ENCODE measurements around the gene PRKAA1. TPM values are rescaled to one million over a fixed set of nuclear protein-coding genes. Genes with fewer than 3 reads are reported as not detected.

Gene PRKAA1
- total RNA-seq: 115 and 143 TPM in 2 replicates

GRCh38 chr5:40798012-40798800 is at the start of gene PRKAA1:
TSS of gene PRKAA1 (minus strand) at chr5:40798374. CDS start at chr5:40798189, 185 bp downstream.

DNA sequence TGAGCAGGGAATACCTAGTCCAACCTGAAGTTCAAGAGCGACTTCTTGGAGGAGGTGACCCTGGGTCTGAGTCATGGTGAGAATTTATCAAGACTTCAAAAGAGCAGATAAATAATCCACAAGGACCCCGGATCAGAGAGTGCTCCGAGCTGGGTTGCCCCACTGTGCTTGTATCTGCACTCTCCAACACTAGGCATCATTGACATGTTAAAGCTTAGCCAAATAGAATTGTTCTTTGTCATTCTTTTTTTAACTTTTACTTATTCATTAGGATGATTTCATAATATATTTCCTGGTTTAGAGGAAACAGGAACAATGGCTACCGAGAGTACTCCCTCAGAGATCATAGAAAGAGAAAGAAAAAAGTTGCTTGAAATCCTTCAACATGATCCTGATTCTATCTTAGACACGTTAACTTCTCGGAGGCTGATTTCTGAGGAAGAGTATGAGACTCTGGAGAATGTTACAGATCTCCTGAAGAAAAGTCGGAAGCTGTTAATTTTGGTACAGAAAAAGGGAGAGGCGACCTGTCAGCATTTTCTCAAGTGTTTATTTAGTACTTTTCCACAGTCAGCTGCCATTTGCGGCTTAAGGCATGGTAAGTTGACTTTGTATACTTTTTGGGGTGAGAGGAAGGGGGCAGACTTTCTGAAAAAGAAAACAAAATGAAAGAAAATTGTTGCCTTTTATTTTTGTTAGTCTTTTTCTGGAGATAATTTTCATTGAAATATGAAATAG is 43.1 kb upstream of the PRKAA1 start, which contains the start of gene CARD6:
Gene CARD6 (plus strand): TSS at position 300 of the 738 bp plus-strand sequence. CDS start 16 bp downstream, at position 316.

DNA sequence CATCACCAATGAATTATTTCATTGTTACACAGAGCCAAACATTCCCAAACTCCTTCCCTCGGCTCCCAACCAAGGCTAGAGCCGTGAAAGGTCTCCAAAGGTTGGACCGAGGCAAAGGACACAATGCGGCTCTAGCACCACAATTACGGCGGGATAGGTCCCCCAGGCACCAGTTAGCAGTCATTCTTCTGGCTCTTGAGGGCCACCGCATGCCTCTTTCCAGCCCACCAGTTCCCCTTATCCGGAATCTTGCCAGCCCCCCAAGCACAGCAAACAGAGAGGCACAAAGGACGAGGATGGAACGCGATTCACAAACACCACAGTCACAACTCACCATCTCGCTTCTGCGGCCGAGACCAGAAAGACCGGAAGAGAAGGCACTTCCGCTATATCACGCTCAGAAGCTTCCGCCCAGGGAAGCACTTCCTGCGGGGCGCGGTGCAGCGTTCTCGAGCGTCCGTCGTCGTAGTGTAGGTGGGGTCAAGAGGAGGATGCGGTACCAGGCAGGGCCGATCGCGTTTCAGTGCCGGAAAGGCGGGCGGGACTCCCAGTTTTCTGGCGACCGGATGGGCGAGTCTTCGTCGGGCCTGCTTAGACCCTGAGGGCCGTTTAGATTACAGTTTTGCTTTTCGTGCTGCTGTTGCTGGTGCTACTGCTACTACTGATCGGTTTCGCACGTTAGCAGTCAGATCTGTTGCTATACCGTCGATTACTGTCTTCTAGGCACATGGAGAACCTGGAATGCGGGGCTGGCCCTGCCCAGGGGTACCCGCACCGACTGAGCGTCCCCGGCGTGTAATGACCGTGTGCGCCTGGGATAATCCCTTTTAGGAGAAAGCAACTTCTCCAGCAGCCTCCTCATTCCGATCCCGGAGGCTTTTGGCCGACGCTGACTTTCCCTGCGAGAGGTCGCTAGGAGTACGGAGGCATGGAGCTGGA is 36.9 kb upstream of the PRKAA1 start, which contains the start of gene RPL37:
Gene RPL37 (minus strand): TSS at position 374 of the 939 bp plus-strand sequence. CDS start 37 bp downstream, at position 337.

DNA sequence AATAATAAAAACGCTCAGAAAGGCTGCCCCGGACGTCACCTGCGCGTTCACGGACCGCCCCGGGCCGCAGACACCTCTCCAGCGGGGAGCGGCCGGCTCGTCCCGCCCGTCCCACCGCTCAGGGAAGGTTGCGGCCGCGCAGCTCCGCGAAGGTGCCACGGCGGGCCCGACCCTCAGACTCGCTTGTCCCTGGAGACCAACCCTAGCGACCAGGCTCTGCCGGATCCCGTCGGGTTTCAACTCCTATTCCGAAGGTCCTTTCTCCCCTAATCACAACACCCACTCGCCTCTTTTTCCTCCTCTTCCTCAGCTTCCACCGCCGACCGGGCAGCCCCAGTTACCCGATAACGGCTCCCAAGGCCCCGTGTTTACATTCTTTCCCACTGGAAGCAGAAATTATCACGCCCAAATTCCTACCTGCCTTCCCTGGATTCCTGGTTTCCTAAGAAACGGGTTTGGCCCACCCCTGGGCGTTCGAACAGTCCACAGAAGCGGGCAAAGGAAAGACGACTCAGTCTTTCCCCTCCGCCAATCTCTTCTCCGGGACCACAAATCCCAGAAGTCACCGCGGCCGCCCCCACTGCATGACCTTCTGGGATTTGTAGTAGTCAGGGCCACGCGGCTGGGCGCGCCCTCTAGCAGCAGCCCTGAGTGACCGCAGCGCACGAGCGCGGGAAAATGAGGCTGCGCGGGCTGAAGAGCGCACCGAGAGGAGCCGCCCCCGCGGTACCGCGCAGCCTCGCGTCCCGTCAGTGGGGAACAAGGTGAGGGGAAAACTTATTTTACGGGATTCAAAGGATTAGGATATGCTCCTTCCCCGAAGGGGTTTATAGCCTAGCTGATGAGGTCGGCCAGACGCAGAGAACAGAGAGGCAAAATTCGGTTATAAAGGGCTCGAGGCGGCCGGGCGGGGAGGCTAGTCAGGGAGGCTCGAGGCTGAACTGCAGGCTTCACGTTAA is 42.5 kb downstream of the PRKAA1 start, which contains the start of gene TTC33:
Gene TTC33 (minus strand): TSS at position 555 of the 959 bp plus-strand sequence. CDS start 8,943 bp downstream, outside the sequence.

Other genes starting within 250 kb of the PRKAA1 start
- 36.8 and 39.5 TPM in 2 replicates for gene PTGER4, start 118.5 kb downstream of the PRKAA1 start, total RNA-seq
- 12.3 and 14.3 TPM in 2 replicates for gene TTC33, start 42.4 kb downstream of the PRKAA1 start, total RNA-seq
- 3,017 and 3,351 TPM in 2 replicates for gene RPL37, start 36.8 kb upstream of the PRKAA1 start, total RNA-seq
- gene CARD6, start 43.0 kb upstream of the PRKAA1 start, total RNA-seq: 21.1 and 22.9 TPM in 2 replicates
- gene C7, start 111.1 kb upstream of the PRKAA1 start, total RNA-seq: 0.09 and 0.75 TPM in 2 replicates

All from endothelial cell of coronary artery (primary cell).